22Rv1 (cell line): ENCODE data around the gene CCR4.
"Not testable (repeated sequence)": the region's sequence is repeated elsewhere in the genome, so short reads cannot be mapped to it uniquely, and the experiment has no call there.

Source experiments
- H3K27ac ChIP-seq: fragments of 450-650 bp; 2 replicates; pipeline ENCODE4 v1.5.1; 2017
- CTCF ChIP-seq: fragments of 450-650 bp; IDR thresholded peaks from 2 replicates; pipeline ENCODE4 v1.5.1; 2017; ENCODE audit warnings: mild to moderate bottlenecking
- ZFX ChIP-seq: fragments of 450-650 bp; IDR thresholded peaks from 2 replicates; pipeline ENCODE4 v1.6.1; 2017; ENCODE audit warnings: antibody characterized with exemption, borderline replicate concordance

The CCR4 gene

GRCh38 chr3:32945136-32945535 is 6.3 kb upstream of the CCR4 start:
- no peak for TF ChIP-seq ZFX
- H3K27ac ChIP-seq = no peak overlapping the region

GRCh38 chr3:32945598-32945997 is 5.8 kb upstream of the CCR4 start:
- H3K27ac ChIP-seq = not testable (repeated sequence)

DNA sequence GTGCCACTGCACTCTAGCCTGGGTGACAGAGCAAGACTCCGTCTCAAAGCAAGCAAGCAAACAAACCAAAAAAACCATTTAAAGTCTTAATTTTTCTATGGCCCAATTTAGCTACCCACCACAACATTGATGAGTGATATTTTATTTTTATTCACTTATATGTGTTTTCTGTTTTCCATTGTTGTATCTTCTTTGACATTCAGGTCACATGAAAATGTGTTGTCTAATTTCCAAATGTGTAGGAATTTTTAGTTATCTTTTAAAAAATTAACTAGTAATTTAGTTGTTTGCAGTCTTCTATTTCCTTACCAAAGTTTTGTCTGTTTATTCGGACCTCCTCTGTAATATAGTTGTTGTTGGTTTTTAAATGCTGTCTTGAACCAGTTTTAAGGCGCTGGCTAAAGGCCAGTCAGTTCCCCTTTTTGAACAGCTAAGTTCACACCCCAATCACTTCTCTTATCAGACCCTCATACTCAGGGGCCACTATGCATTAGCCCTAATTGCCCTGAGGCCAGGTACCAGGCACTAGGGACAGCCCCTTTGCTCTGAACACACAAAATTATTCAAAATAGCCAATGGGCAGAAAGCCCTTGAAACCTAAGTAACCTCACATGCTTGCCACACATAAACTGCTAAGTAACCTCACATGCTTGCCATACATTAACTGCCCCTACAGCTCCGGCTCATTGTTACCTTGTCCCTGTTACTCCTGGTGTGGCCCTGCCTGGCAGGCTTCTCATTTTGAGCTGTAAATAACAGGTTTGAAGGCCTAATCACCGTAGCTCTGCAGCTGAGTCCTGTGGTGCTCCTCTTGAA is 4.3 kb upstream of the CCR4 start:
- H3K27ac ChIP-seq = no peak overlapping the region
- TF ChIP-seq CTCF (no peak), ZFX (no peak)

DNA sequence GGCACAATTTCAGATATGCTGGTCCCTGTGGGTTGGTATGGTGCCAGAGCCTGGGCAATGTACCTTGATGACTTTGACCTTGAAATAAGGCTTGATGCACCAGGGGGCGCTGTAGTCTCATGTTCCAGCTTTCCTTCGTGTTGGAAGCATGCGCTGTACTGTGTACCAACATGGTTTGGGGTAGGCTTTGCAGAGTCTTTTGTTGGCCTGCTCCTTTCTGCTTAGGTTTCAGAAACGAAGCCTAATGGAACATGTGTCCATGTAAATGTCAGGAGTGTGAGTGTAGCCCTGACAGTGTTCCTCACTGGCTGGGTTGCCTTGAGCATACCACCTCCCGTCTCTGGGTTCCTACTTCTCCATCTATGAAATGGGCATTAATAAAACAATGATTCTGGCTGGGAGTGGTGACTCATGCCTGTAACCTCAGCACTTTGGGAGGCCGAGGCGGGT is 3.6 kb upstream of the CCR4 start:
- no peak overlapping the region for H3K27ac ChIP-seq
- peak; percentile 83 for TF ChIP-seq CTCF
- TF ChIP-seq ZFX = no peak

GRCh38 chr3:32948625-32949445 is 2.6 kb upstream of the CCR4 start:
- no peak overlapping the region for H3K27ac ChIP-seq
- TF ChIP-seq ZFX (no peak), CTCF (no peak)

GRCh38 chr3:32950516-32950915 is 928 bp upstream of the CCR4 start:
- H3K27ac ChIP-seq = no peak overlapping the region
- TF ChIP-seq ZFX = no peak
- no peak for TF ChIP-seq CTCF

GRCh38 chr3:32952369-32953077 is 1.1 kb downstream of the CCR4 start:
- H3K27ac ChIP-seq = no peak overlapping the region
- TF ChIP-seq CTCF (no peak), ZFX (no peak)

DNA sequence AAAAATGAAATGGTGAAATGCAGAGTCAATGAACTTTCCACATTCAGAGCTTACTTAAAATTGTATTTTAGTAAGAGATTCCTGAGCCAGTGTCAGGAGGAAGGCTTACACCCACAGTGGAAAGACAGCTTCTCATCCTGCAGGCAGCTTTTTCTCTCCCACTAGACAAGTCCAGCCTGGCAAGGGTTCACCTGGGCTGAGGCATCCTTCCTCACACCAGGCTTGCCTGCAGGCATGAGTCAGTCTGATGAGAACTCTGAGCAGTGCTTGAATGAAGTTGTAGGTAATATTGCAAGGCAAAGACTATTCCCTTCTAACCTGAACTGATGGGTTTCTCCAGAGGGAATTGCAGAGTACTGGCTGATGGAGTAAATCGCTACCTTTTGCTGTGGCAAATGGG is 3.1 kb downstream of the CCR4 start:
- TF ChIP-seq CTCF (no peak), ZFX (no peak)
- H3K27ac ChIP-seq = no peak overlapping the region
